Hepatocyte (in vitro differentiated cells): Measurements from ENCODE around the gene ZDHHC14. TPM values are rescaled to one million over a fixed set of nuclear protein-coding genes. Genes with fewer than 3 reads are reported as not detected.

ENCODE experiments used
- DNase-seq: peaks from one replicate; pipeline ENCODE4 v3.0.0-alpha.2; 2016; ENCODE audit warnings: low spot score
- H2AFZ ChIP-seq: fragments of 200-600 bp; sonication (generic); 2 replicates; pipeline ENCODE4 v1.6.0; 2016; ENCODE audit warnings: antibody characterized with exemption, mild to moderate bottlenecking
- H3K27ac ChIP-seq: fragments of 200-600 bp; sonication (generic); 2 replicates; pipeline ENCODE4 v1.5.1; 2016; ENCODE audit warnings: mild to moderate bottlenecking
- H3K27me3 ChIP-seq: fragments of 200-600 bp; sonication (generic); 2 replicates; pipeline ENCODE4 v1.6.1; 2016
- H3K36me3 ChIP-seq: fragments of 200-600 bp; sonication (generic); replicated peaks from 2 replicates; pipeline ENCODE4 v1.5.1; 2016; ENCODE audit warnings: low read depth; ENCODE audit not compliant: insufficient read depth
- H3K4me1 ChIP-seq: fragments of 200-600 bp; sonication (generic); 2 replicates; pipeline ENCODE4 v1.5.1; 2016; ENCODE audit warnings: mild to moderate bottlenecking, moderate library complexity; ENCODE audit not compliant: insufficient read depth
- H3K4me2 ChIP-seq: fragments of 200-600 bp; sonication (generic); 2 replicates; pipeline ENCODE4 v1.6.0; 2016
- H3K4me3 ChIP-seq: fragments of 200-600 bp; sonication (generic); 2 replicates; pipeline ENCODE4 v1.5.1; 2016; ENCODE audit warnings: mild to moderate bottlenecking
- H3K79me2 ChIP-seq: fragments of 200-600 bp; sonication (generic); 2 replicates; pipeline ENCODE4 v1.6.0; 2017; ENCODE audit warnings: mild to moderate bottlenecking
- H3K9me2 ChIP-seq: fragments of 200-600 bp; sonication (generic); replicated peaks from 2 replicates; pipeline ENCODE4 v1.6.0; 2017; ENCODE audit warnings: mild to moderate bottlenecking; ENCODE audit not compliant: insufficient read depth
- H3K9me3 ChIP-seq: fragments of 200-600 bp; sonication (generic); 2 replicates; pipeline ENCODE4 v1.5.1; 2016; ENCODE audit warnings: low read depth, mild to moderate bottlenecking
- H4K20me1 ChIP-seq: fragments of 200-600 bp; sonication (generic); 2 replicates; pipeline ENCODE4 v1.6.0; 2016; ENCODE audit warnings: mild to moderate bottlenecking; ENCODE audit not compliant: insufficient read depth, poor library complexity, severe bottlenecking
- EZH2 ChIP-seq: fragments of 200-600 bp; sonication (generic); IDR thresholded peaks from 2 replicates; pipeline ENCODE4 v1.6.1; 2016; ENCODE audit warnings: antibody characterized with exemption, mild to moderate bottlenecking, borderline replicate concordance
- EZH2phosphoT487 ChIP-seq: fragments of 200-600 bp; sonication (generic); IDR thresholded peaks from one replicate; pipeline ENCODE4 v1.6.1; 2018; ENCODE audit warnings: antibody characterized with exemption, mild to moderate bottlenecking, low read depth, moderate library complexity; ENCODE audit not compliant: unreplicated experiment, severe bottlenecking
- WGBS: methylation state at CpG from one replicate; pipeline ENCODE4 v1.1.6; 2016; ENCODE audit warnings: low lambda C conversion rate; ENCODE audit errors: missing lambda C conversion rate; 5-methylcytosine and 5-hydroxymethylcytosine counted together
- polyA plus RNA-seq: library from polyadenylated mRNA; unstranded; fragments of >200 nt; fragmentation: Nextera tagmentation; extraction: Ambion mirVana; gene quantifications from 2 replicates; pipeline ENCODE4 v1.2.1, GENCODE V29; 2016
- total RNA-seq: library from RNA; depleted of rRNA; stranded (reverse); fragments of >200 nt; gene quantifications from 2 replicates; pipeline ENCODE4 v1.2.3, GENCODE V29; 2014
- TF ChIP-seq, protein P1 (sequence below): fragments of 200-600 bp; sonication (generic); IDR thresholded peaks from 2 replicates; pipeline ENCODE4 v1.5.1; 2016; ENCODE audit warnings: antibody characterized with exemption, mild to moderate bottlenecking; ENCODE audit not compliant: poor library complexity

Gene ZDHHC14
- total and polyA plus RNA-seq, 2 experiments from 2014 or later: 11.8 to 25.2 TPM

DNA sequence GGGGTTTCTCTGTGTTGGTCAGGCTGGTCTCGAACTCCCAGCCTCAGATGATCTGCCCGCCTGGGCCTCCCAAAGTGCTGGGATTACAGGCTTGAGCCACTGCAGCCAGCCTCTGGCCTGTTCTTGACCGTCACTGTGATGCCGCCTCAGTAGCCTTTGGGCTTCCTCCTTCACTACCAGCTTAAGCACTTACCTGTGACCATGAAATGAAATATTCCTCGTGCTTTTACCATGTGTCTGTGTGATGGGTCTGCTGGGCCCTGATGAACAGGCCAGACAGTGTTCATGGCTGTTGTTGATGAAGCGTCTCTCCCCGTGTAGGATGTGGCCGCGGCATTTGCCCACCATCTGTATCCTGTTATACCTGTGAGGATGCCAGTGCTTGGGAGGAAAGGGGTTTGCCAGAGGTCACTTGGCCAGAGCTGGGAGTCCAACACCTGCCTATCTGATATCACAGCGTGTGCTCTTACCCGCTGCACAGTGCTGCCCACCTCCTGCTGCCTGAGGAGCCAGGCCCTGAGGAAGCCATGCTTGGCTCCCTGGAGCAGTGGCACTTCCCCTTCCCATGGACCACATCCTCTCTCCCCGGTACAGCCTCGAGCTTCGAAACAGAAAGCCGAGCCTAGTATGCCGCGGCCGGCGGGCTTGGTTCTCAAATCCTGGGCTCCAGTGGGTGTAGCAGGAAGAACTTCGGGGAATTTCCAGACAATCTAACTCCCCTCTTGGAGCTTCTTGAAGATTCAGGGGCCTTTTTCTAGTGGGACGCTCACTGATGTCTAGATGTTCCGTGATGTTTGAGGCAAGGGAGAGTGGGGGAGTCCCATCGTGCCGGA is 167.9 kb downstream of the ZDHHC14 start:
- Histone ChIP-seq H3K27ac (no peak overlapping the region), H3K27me3 (no peaks in the 10 kb centered on the region), H3K9me3 (no peaks in the 10 kb centered on the region), H3K9me2 (no peaks in the 10 kb centered on the region), H3K36me3 (no peaks in the 10 kb centered on the region), H3K4me2 (no peak overlapping the region), H3K79me2 (peaks cover 3% of the 10 kb centered on the region), H3K4me1 (no peaks in the 10 kb centered on the region), H3K4me3 (no peak overlapping the region), H4K20me1 (no peaks in the 10 kb centered on the region), H2AFZ (no peak overlapping the region)
- WGBS: 93% methylated on average over 24 of the region's 24 CpGs
- DNase-seq: no peak
- TF ChIP-seq EZH2 (no peak), EZH2phosphoT487 (no peak)
- TF ChIP-seq, protein P1, sequence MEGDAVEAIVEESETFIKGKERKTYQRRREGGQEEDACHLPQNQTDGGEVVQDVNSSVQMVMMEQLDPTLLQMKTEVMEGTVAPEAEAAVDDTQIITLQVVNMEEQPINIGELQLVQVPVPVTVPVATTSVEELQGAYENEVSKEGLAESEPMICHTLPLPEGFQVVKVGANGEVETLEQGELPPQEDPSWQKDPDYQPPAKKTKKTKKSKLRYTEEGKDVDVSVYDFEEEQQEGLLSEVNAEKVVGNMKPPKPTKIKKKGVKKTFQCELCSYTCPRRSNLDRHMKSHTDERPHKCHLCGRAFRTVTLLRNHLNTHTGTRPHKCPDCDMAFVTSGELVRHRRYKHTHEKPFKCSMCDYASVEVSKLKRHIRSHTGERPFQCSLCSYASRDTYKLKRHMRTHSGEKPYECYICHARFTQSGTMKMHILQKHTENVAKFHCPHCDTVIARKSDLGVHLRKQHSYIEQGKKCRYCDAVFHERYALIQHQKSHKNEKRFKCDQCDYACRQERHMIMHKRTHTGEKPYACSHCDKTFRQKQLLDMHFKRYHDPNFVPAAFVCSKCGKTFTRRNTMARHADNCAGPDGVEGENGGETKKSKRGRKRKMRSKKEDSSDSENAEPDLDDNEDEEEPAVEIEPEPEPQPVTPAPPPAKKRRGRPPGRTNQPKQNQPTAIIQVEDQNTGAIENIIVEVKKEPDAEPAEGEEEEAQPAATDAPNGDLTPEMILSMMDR: no peak

GRCh38 chr6:157549468-157549745 is 168.4 kb downstream of the ZDHHC14 start:
- no peak overlapping the region for H3K4me3 ChIP-seq
- TF ChIP-seq EZH2phosphoT487 (no peak), EZH2 (no peak)
- TF ChIP-seq, protein P1: no peak
- no peaks in the 10 kb centered on the region for H3K27me3 ChIP-seq
- no peaks in the 10 kb centered on the region for H3K4me1 ChIP-seq
- 92% methylated on average over 3 of the region's 3 CpGs for WGBS
- no peaks in the 10 kb centered on the region for H3K9me3 ChIP-seq
- peaks cover 3% of the 10 kb centered on the region for H3K79me2 ChIP-seq
- H3K27ac ChIP-seq: no peak overlapping the region
- DNase-seq: no peak
- H4K20me1 ChIP-seq: no peaks in the 10 kb centered on the region
- H3K36me3 ChIP-seq: no peaks in the 10 kb centered on the region
- H3K9me2 ChIP-seq: no peaks in the 10 kb centered on the region
- no peak overlapping the region for H3K4me2 ChIP-seq
- no peak overlapping the region for H2AFZ ChIP-seq

GRCh38 chr6:157550114-157550989 is 169.4 kb downstream of the ZDHHC14 start:
- H3K4me1 ChIP-seq: no peaks in the 10 kb centered on the region
- DNase-seq: no peak
- H3K27me3 ChIP-seq: no peaks in the 10 kb centered on the region
- H2AFZ ChIP-seq: no peak overlapping the region
- no peaks in the 10 kb centered on the region for H4K20me1 ChIP-seq
- H3K36me3 ChIP-seq: no peaks in the 10 kb centered on the region
- H3K79me2 ChIP-seq: peaks cover 3% of the 10 kb centered on the region
- no peaks in the 10 kb centered on the region for H3K9me3 ChIP-seq
- TF ChIP-seq EZH2phosphoT487 (no peak), EZH2 (no peak)
- TF ChIP-seq, protein P1: no peak
- no peak overlapping the region for H3K4me3 ChIP-seq
- no peak overlapping the region for H3K27ac ChIP-seq
- 89% methylated on average over 12 of the region's 12 CpGs for WGBS
- H3K4me2 ChIP-seq: no peak overlapping the region
- no peaks in the 10 kb centered on the region for H3K9me2 ChIP-seq
